ENCODE results near the gene MAPK11.
A peak's percentile ranks its signal among the peaks of the same experiment; 100 is the strongest.
"Not testable (repeated sequence)": the region's sequence is repeated elsewhere in the genome, so short reads cannot be mapped to it uniquely, and the experiment has no call there.

Gene MAPK11

GRCh38 chr22:50275181-50276055 is 5.2 kb upstream of the MAPK11 start:
- DNase-seq, result no peak

- no peak for DNase-seq
Observed at GRCh38 chr22:50274771-50275170, 4.6 kb upstream of the MAPK11 start.

GRCh38 chr22:50274311-50274710 is 4.1 kb upstream of the MAPK11 start:
- DNase-seq, result peak; percentile 44

- not testable (repeated sequence) for DNase-seq
Observed at GRCh38 chr22:50273781-50274180, 3.6 kb upstream of the MAPK11 start.

GRCh38 chr22:50273352-50273751 is 3.2 kb upstream of the MAPK11 start:
- not testable (repeated sequence) for DNase-seq

- peak; percentile 34 for DNase-seq
Observed at GRCh38 chr22:50272044-50272802, 2.0 kb upstream of the MAPK11 start.

GRCh38 chr22:50271519-50271970 is 1.4 kb upstream of the MAPK11 start:
- DNase-seq, result peak; percentile 64

GRCh38 chr22:50270666-50271394 is 650 bp upstream of the MAPK11 start:
- peak; percentile 73 for DNase-seq

- DNase-seq, result no peak
Observed at GRCh38 chr22:50269573-50269969, 609 bp downstream of the MAPK11 start.

- no peak for DNase-seq
Observed at GRCh38 chr22:50268655-50269113, 1.5 kb downstream of the MAPK11 start.

- peak; percentile 50 for DNase-seq
Observed at GRCh38 chr22:50267591-50268390, 2.4 kb downstream of the MAPK11 start.

- no peak for DNase-seq
Observed at GRCh38 chr22:50266994-50267393, 3.2 kb downstream of the MAPK11 start.

GRCh38 chr22:50264946-50265669 is 5.1 kb downstream of the MAPK11 start:
- no peak for DNase-seq

GRCh38 chr22:50264104-50264745 is 6.0 kb downstream of the MAPK11 start:
- DNase-seq, result no peak

- no peak for DNase-seq
Observed at GRCh38 chr22:50262973-50263617, 7.1 kb downstream of the MAPK11 start.

GRCh38 chr22:50262460-50262911 is 7.7 kb downstream of the MAPK11 start:
- DNase-seq, result no peak

GRCh38 chr22:50261615-50262459 is 8.3 kb downstream of the MAPK11 start, which contains the start of gene MAPK12:
TSS of gene MAPK12 (minus strand) at chr22:50261683. CDS start at chr22:50261509, 174 bp downstream.
- peak; percentile 56 for DNase-seq

GRCh38 chr22:50260801-50261614 is 9.2 kb downstream of the MAPK11 start:
- peak; percentile 64 for DNase-seq
